SH-SY5Y (cell line): ENCODE results near the gene FUT7.

Experiments used
- GATA2 ChIP-seq: IDR thresholded peaks from 2 replicates; pipeline ENCODE4 v1.6.1; 2011; ENCODE audit warnings: mild to moderate bottlenecking, low read depth, low read length
- GATA3 ChIP-seq: IDR thresholded peaks from 2 replicates; pipeline ENCODE4 v1.6.1; 2011; ENCODE audit warnings: low read depth, mild to moderate bottlenecking, low read length, moderate library complexity

DNA sequence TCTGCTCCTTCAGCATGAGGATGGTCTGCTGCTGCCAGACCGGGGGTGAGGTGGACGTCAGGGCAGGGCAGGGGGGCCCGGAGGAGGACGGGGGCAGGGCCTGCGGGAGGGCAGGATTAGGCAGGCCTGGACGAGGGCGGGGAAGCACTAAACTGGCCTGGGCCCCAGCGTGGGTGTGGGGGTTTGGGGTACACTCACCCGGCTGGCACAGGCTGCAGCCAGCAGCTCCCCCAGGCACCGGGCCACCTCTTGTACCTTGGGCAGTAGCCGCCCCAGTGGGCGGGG, 32.9 kb upstream of the FUT7 start:
- TF ChIP-seq GATA3 (no peak), GATA2 (no peak)
